Measurements from ENCODE around the gene ZNF324.
"Not testable (repeated sequence)": the region's sequence is repeated elsewhere in the genome, so short reads cannot be mapped to it uniquely, and the experiment has no call there.

ZNF324 gene

GRCh38 chr19:58456111-58456510 lies 10.8 kb upstream of the ZNF324 start:
- no peaks in the 10 kb centered on the region for H3K9me3 Mint-ChIP-seq
- DNase-seq (no peak), ATAC-seq (no peak)
- peaks cover 14% of the 10 kb centered on the region for H3K4me1 Mint-ChIP-seq
- H3K27me3 Mint-ChIP-seq = no peaks in the 10 kb centered on the region
- peaks cover 23% of the 10 kb centered on the region for H3K36me3 Mint-ChIP-seq (ENCODE audit: low read depth)
- no peak overlapping the region for H3K4me3 Mint-ChIP-seq
- H3K27ac Mint-ChIP-seq = no peak overlapping the region

GRCh38 chr19:58460039-58460438 lies 6.8 kb upstream of the ZNF324 start:
- H3K4me3 Mint-ChIP-seq = no peak overlapping the region
- H3K9me3 Mint-ChIP-seq = no peaks in the 10 kb centered on the region
- DNase-seq (no peak), ATAC-seq (no peak)
- peaks cover 19% of the 10 kb centered on the region for H3K36me3 Mint-ChIP-seq (ENCODE audit: low read depth)
- H3K4me1 Mint-ChIP-seq = no peaks in the 10 kb centered on the region
- H3K27ac Mint-ChIP-seq = no peak overlapping the region
- no peaks in the 10 kb centered on the region for H3K27me3 Mint-ChIP-seq

GRCh38 chr19:58466089-58466759 lies 656 bp upstream of the ZNF324 start:
- DNase-seq (no peak), ATAC-seq (no peak)
- Mint-ChIP-seq H3K4me1 (peaks cover 21% of the 10 kb centered on the region), H3K27me3 (peaks cover 2% of the 10 kb centered on the region), H3K4me3 (peak overlapping the region; percentile 89), H3K36me3 (ENCODE audit: low read depth) (peaks cover 13% of the 10 kb centered on the region), H3K27ac (no peak overlapping the region), H3K9me3 (no peaks in the 10 kb centered on the region)

- Mint-ChIP-seq H3K4me3 (peak overlapping the region; percentile 89), H3K36me3 (ENCODE audit: low read depth) (peaks cover 18% of the 10 kb centered on the region), H3K27ac (peak overlapping the region; percentile 78), H3K4me1 (peaks cover 21% of the 10 kb centered on the region), H3K27me3 (peaks cover 2% of the 10 kb centered on the region), H3K9me3 (no peaks in the 10 kb centered on the region)
- DNase-seq (no peak), ATAC-seq (no peak)
Measured at GRCh38 chr19:58468216-58468839, 1.4 kb downstream of the ZNF324 start.

- Mint-ChIP-seq H3K36me3 (ENCODE audit: low read depth) (peaks cover 18% of the 10 kb centered on the region), H3K27ac (peak overlapping the region; percentile 78)
Measured at GRCh38 chr19:58469241-58470013, 2.5 kb downstream of the ZNF324 start.

GRCh38 chr19:58470837-58471543 lies 4.1 kb downstream of the ZNF324 start:
- H3K27ac Mint-ChIP-seq, DNase-seq, H3K4me3 Mint-ChIP-seq, ATAC-seq, H3K9me3 Mint-ChIP-seq, H3K27me3 Mint-ChIP-seq: not testable (repeated sequence)
- H3K4me1 Mint-ChIP-seq = peaks cover 40% of the 10 kb centered on the region
- H3K36me3 Mint-ChIP-seq (ENCODE audit: low read depth) = peaks cover 18% of the 10 kb centered on the region

More at GRCh38 chr19:58469241-58470013, 2.5 kb downstream of the ZNF324 start:
- Mint-ChIP-seq H3K4me3 (peak overlapping the region; percentile 89), H3K4me1 (peaks cover 27% of the 10 kb centered on the region), H3K9me3 (no peaks in the 10 kb centered on the region), H3K27me3 (peaks cover 2% of the 10 kb centered on the region)
- ATAC-seq (no peak), DNase-seq (no peak)

GRCh38 chr19:58471736-58472135 lies 4.9 kb downstream of the ZNF324 start:
- no peak for DNase-seq
- Mint-ChIP-seq H3K9me3 (no peaks in the 10 kb centered on the region), H3K36me3 (ENCODE audit: low read depth) (peaks cover 18% of the 10 kb centered on the region), H3K4me3 (no peak overlapping the region), H3K27ac (no peak overlapping the region), H3K27me3 (no peaks in the 10 kb centered on the region), H3K4me1 (peaks cover 41% of the 10 kb centered on the region)
- ATAC-seq = no peak

- Mint-ChIP-seq H3K27me3 (no peaks in the 10 kb centered on the region), H3K4me3 (no peak overlapping the region), H3K9me3 (no peaks in the 10 kb centered on the region), H3K36me3 (ENCODE audit: low read depth) (peaks cover 18% of the 10 kb centered on the region), H3K4me1 (peaks cover 34% of the 10 kb centered on the region), H3K27ac (peak overlapping the region; percentile 68)
- DNase-seq (no peak), ATAC-seq (no peak)
Measured at GRCh38 chr19:58473775-58474174, 6.9 kb downstream of the ZNF324 start.

- no peaks in the 10 kb centered on the region for H3K9me3 Mint-ChIP-seq
- H3K36me3 Mint-ChIP-seq (ENCODE audit: low read depth) = peaks cover 14% of the 10 kb centered on the region
- no peaks in the 10 kb centered on the region for H3K27me3 Mint-ChIP-seq
- H3K4me1 Mint-ChIP-seq = peaks cover 30% of the 10 kb centered on the region
- ATAC-seq = no peak
- peak overlapping the region; percentile 68 for H3K27ac Mint-ChIP-seq
- H3K4me3 Mint-ChIP-seq = peak overlapping the region; percentile 88
- DNase-seq = no peak
Measured at GRCh38 chr19:58474291-58474996, 7.6 kb downstream of the ZNF324 start.

GRCh38 chr19:58474997-58475713 lies 8.3 kb downstream of the ZNF324 start:
- peak overlapping the region; percentile 88 for H3K4me3 Mint-ChIP-seq

GRCh38 chr19:58475714-58476497 lies 9.0 kb downstream of the ZNF324 start, which contains the start of gene ZNF446:
ZNF446 (plus strand) TSS chr19:58476352; CDS start chr19:58477219, 867 bp downstream.
- Mint-ChIP-seq H3K27me3 (no peaks in the 10 kb centered on the region), H3K4me1 (peaks cover 30% of the 10 kb centered on the region), H3K36me3 (ENCODE audit: low read depth) (peaks cover 6% of the 10 kb centered on the region), H3K27ac (peak within 1 kb of the TSS; percentile 98), H3K9me3 (no peaks in the 10 kb centered on the region), H3K4me3 (peak within 1 kb of the TSS; percentile 88)
- DNase-seq = peak; percentile 94
- peak; percentile 89 for ATAC-seq

More at GRCh38 chr19:58474997-58475713, 8.3 kb downstream of the ZNF324 start:
- Mint-ChIP-seq H3K4me1 (peaks cover 30% of the 10 kb centered on the region), H3K36me3 (ENCODE audit: low read depth) (peaks cover 11% of the 10 kb centered on the region), H3K27me3 (no peaks in the 10 kb centered on the region), H3K9me3 (no peaks in the 10 kb centered on the region), H3K27ac (peak overlapping the region; percentile 98)
- ATAC-seq (peak; percentile 18), DNase-seq (no peak)

GRCh38 chr19:58476498-58477015 lies 9.7 kb downstream of the ZNF324 start:
- peak overlapping the region; percentile 83 for H3K27ac Mint-ChIP-seq
- no peaks in the 10 kb centered on the region for H3K27me3 Mint-ChIP-seq
- ATAC-seq (no peak), DNase-seq (no peak)
- H3K9me3 Mint-ChIP-seq = no peaks in the 10 kb centered on the region
- H3K36me3 Mint-ChIP-seq (ENCODE audit: low read depth) = peaks cover 5% of the 10 kb centered on the region
- H3K4me1 Mint-ChIP-seq = peaks cover 30% of the 10 kb centered on the region
- H3K4me3 Mint-ChIP-seq = peak overlapping the region; percentile 88

Measured in activated naive CD8-positive, alpha-beta T cell treated with anti-CD3 and anti-CD28 coated beads, Interleukin-2, amount 50 U/mL, for 24 hours (primary cell).